Stimulated activated CD4-positive, alpha-beta T cell treated with anti-CD3 and anti-CD28 coated beads, Interleukin-15, amount 100 ng/mL, for 24 hours (primary cell): ENCODE data around the gene PCDHA1.

Experiments
- DNase-seq: peaks from one replicate; pipeline ENCODE4 v3.0.0-alpha.2; 2020

PCDHA1 gene

GRCh38 chr5:140996060-140996459 lies 210.1 kb downstream of the PCDHA1 start:
- no peak for DNase-seq

GRCh38 chr5:140998921-140999410 lies 213.0 kb downstream of the PCDHA1 start:
- no peak for DNase-seq

DNA sequence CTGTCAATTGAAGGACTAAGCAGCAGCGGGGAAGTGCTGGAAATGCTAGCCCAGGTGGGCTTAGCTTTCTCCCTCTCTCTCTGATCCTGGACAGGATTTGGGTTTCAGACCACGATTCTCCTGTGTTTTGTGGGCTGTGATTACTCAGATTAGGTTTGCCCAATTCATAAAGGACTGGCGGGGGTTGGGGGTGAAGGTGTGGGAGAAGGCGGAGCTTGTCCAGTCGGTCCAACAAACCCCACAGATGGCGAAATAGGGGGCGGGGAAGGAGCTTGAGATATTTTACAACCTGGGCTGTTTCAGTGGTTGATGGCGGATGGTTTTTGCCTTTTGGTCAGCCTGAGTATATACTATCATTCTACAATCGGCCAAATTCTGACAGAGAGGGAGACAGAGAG lies 215.5 kb downstream of the PCDHA1 start:
- no peak for DNase-seq

- peak; percentile 2 for DNase-seq
Measured at GRCh38 chr5:141001844-141002604, 216.1 kb downstream of the PCDHA1 start.

DNA sequence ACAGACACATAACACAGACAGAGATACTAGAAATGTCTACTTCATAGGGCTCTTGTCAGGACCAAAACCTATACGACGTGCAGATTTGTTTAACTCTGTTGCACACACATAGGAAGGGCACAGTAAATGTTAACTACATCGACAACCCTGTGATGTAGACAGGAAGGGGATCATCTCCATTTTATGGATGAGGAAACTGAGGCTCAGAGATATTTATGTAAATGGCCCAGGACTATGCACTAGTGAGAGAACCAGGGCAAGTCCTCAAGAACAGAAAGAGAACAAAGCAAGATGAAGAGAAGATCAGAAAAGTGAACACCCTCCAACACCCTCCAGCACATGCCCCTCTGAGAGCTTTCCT lies 216.6 kb downstream of the PCDHA1 start:
- no peak for DNase-seq

- DNase-seq = no peak
Measured at GRCh38 chr5:141003031-141003430, 217.1 kb downstream of the PCDHA1 start.

DNA sequence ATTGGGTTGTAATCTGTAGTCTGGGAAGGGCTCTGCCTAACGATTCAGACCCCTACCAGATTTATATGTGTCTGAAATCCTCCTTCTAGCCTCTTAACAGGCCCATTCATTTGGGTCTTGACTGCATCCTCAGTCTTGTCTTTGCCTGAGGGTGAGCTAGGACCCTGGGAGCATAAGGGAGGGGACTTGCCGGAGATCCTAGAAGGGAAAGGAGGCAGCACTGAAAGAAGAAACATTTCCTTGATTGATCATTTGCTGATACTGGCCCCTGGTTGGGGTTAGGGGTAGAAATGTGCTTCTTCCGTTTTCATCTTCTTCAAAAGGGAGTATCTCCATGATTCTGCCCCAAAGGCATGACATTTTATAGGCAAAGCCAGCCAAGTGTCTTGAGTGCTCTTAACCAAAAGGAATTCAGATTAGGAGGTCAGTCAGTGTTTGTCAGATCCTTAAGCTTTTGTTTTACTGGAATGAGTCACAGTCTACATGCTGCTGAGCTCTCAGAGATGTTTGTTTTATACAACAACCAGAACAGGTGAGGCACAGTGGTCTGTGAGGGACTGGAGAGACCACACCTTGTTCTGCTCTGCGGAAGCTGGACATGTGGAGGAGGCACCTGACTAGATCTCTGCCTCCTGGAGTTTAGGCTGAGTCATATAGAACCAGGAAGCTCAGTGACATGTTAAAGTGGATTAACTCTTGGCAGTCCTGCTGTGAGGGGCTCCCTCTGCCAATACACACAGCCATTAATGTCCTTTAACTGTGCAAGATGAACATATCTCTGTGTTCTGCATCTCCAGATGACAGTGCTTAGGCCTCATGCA lies 218.1 kb downstream of the PCDHA1 start:
- DNase-seq = no peak

- DNase-seq = no peak
Measured at GRCh38 chr5:141007791-141008190, 221.9 kb downstream of the PCDHA1 start.

- no peak for DNase-seq
Measured at GRCh38 chr5:141010047-141010793, 224.3 kb downstream of the PCDHA1 start.

DNA sequence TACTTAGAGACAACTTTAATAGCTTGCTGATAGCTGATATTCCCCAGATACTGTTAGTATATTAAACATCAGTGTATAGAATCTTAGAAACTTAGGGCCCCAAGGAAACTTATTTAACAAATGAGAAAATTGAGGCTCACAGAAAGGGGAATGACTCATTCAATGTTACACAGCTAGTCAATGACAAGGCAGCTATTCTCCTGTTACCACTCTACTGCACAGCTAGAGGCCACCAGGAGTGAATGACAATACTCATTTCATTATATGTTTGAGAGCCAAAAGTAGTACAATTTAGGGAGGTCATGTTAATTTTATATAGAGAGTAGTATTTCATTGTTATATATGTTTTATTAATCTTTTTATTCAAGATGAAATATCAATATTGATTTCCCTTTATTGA lies 232.0 kb downstream of the PCDHA1 start:
- no peak for DNase-seq

DNA sequence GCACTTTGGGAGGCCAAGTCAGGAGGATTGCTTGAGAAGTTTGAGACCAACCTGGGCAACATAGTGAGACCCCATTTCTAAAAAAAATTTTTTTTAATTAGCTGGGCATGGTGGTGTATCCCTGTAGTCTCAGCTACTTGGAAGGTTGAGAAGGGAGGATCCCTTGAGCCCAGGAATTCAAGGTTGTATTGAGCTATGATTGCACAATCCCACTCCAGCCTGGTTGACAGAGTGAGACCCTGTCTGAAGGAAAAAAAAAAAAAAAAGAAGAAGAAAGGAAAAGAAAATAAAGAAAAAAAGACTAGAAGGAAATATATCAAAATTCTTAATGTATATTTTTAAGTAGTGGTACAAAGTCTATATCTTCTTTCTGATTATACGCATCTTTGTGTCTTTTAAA lies 236.4 kb downstream of the PCDHA1 start:
- no peak for DNase-seq

DNA sequence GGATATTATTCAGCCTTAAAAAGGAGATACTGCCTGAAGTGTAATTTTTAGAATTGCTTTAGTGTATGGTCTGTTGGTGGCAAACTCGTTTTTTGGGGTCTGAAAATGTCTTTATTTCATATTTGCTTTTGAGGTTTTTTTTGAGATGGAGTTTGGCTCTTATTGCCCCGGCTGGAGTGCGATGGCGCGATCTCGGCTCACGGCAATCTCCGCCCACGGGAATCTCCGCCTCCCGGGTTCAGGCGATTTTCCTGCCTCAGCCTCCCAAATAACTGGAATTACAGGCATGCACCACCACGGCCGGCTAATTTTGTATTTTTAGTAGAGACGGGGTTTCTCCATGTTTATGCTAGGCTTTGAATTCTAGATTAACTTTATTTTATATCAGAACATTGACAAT lies 245.1 kb downstream of the PCDHA1 start:
- no peak for DNase-seq

- no peak for DNase-seq
Measured at GRCh38 chr5:141032626-141033025, 246.7 kb downstream of the PCDHA1 start.

- DNase-seq = no peak
Measured at GRCh38 chr5:141039061-141039460, 253.1 kb downstream of the PCDHA1 start.

DNA sequence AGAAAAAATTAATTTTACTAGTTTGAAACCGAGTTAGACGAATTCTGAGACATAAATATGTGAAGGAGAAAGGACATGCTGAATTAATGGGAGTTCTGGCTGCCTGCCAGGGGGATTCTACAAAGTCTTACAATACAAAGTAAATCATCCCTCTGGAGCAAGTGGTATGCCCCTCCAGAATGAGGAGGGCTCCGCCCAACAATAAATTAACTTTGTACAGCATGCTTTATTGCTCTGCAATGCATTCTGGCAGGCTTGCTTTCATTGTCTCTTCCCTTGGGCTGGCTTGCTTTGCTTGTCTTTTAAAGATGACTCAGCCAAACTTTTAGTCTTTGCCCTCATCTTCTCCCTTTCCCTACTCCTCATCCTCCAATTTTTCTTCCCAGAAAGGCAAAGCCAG lies 253.6 kb downstream of the PCDHA1 start:
- no peak for DNase-seq

- DNase-seq = no peak
Measured at GRCh38 chr5:141040093-141040770, 254.3 kb downstream of the PCDHA1 start.

- DNase-seq = peak; percentile 82
Measured at GRCh38 chr5:141040771-141041426, 255.0 kb downstream of the PCDHA1 start.

GRCh38 chr5:141041427-141041785 lies 255.5 kb downstream of the PCDHA1 start:
- no peak for DNase-seq

DNA sequence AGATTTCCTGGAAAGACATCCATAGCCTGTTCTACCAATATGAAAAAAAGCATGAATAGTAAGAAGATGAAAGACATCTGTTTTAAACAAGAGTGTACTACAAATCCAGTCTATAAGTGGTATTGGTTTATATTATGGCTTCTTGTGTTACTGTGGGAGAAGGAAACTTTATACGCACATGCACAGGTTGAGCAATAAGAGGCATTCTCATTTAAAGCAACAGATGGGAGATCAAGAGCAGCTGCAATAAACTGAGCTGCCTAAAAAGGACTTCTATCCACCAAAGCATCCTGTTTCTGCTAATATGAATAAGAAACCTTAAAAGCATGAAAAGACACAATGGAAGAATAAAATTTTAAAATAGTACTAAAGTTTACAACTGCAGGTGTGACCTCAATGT lies 256.6 kb downstream of the PCDHA1 start:
- DNase-seq = no peak

- DNase-seq = no peak
Measured at GRCh38 chr5:141050622-141051520, 264.9 kb downstream of the PCDHA1 start, which contains the start of gene PCDHB1. PCDHB1 (plus strand) TSS chr5:141051374; CDS start chr5:141051471, 97 bp downstream.

- no peak for DNase-seq
Measured at GRCh38 chr5:141051521-141051866, 265.6 kb downstream of the PCDHA1 start.
